Effector memory CD4-positive, alpha-beta T cell (primary cell): ENCODE results near the gene ZIC3.

ENCODE experiments used
- DNase-seq, 3 donors: peaks; one replicate each; pipeline ENCODE4 v3.0.0-alpha.2; 2020
- H3K27ac ChIP-seq: 2 replicates; pipeline ENCODE4 v1.7.0; 2013; ENCODE audit warnings: mild to moderate bottlenecking, low read length, moderate library complexity; ENCODE audit not compliant: insufficient read depth, poor library complexity, severe bottlenecking
- H3K27me3 ChIP-seq: replicated peaks from 2 replicates; pipeline ENCODE4 v1.7.0; 2013; ENCODE audit warnings: mild to moderate bottlenecking, low read length; ENCODE audit not compliant: insufficient read depth, control insufficient read depth, poor library complexity, severe bottlenecking
- H3K36me3 ChIP-seq: 2 replicates; pipeline ENCODE4 v1.7.0; 2013; ENCODE audit warnings: mild to moderate bottlenecking, low read length, moderate library complexity; ENCODE audit not compliant: control insufficient read depth, insufficient read depth
- H3K4me1 ChIP-seq: 2 replicates; pipeline ENCODE4 v1.7.0; 2013; ENCODE audit warnings: low read length, mild to moderate bottlenecking; ENCODE audit not compliant: control insufficient read depth, insufficient read depth, poor library complexity, severe bottlenecking
- H3K4me3 ChIP-seq: 2 replicates; pipeline ENCODE4 v1.7.0; 2013; ENCODE audit warnings: low read length, low read depth, mild to moderate bottlenecking; ENCODE audit not compliant: insufficient read depth, poor library complexity, severe bottlenecking
- H3K9me3 ChIP-seq: 2 replicates; pipeline ENCODE4 v1.7.0; 2013; ENCODE audit warnings: mild to moderate bottlenecking, low read length, moderate library complexity; ENCODE audit not compliant: control insufficient read depth

Gene ZIC3

DNA sequence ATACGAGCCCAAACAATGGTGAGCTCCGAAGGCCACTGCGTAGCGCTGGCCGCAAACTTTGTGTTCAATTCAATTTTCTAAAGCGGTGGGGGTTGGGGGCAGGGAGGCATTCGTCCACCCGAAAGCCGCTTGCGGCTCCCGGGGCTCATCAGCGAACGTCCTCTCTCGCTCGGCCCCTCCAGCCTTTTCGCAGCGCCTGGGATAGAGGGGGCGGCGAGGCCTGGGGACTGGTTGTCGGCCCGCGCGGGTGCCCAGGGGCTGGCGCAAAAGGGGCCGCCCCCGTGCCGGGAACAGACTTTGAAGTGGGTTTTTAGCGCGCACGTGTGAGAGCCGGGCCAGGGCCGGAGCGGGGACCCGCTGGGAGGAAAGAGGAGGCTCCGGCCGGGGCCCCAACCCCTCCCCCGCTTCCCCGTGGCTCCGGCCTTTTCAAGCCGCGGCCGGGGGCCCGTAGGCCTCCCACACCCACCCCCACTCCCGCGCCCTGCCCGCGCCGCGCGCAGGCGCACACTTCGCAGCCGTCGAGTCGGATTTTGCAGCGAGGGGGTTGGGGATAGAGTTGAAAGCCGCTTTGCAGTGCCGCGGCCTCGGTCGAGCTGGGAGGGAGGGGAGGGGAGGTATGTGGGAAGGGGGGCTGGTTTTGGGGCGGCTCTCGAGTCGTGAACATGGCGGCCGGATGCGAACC, 8.3 kb downstream of the ZIC3 start:
- H3K36me3 ChIP-seq: no peaks in the 10 kb centered on the region
- no peaks in the 10 kb centered on the region for H3K9me3 ChIP-seq
- no peak overlapping the region for H3K27ac ChIP-seq
- H3K4me3 ChIP-seq: no peak overlapping the region
- DNase-seq: no peak
- H3K27me3 ChIP-seq: peaks cover 6% of the 10 kb centered on the region
- no peaks in the 10 kb centered on the region for H3K4me1 ChIP-seq

DNA sequence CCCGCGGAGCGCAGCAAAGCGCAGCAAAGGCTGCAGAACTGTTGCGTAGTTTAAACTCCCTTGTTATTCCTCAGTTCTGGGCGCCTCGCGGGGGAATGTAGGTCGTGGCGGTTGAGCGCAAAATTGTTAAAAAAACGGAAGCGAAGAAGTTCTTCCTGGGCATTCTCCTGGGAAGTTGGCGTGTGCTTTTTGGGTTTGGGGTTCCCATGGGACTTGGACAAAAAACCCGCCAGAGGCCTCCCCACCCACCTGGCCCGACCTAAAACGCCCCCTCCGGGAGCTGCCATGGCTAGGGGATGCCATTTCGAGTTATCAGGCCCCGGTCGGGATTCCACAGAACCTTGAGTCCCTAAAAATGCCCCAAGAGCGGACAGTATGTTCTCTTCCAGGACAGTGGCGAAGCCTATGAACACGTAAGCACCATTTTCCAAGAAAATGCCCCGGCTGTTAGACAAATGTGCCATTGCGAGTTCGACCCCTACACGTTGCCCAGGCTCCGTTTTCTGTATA, 8.9 kb downstream of the ZIC3 start:
- Histone ChIP-seq H3K9me3 (no peaks in the 10 kb centered on the region), H3K4me3 (no peak overlapping the region), H3K4me1 (no peaks in the 10 kb centered on the region), H3K27me3 (peaks cover 6% of the 10 kb centered on the region), H3K36me3 (no peaks in the 10 kb centered on the region), H3K27ac (no peak overlapping the region)
- DNase-seq: no peak

- no peak for DNase-seq
- Histone ChIP-seq H3K9me3 (no peaks in the 10 kb centered on the region), H3K27ac (no peak overlapping the region), H3K27me3 (no peaks in the 10 kb centered on the region), H3K36me3 (no peaks in the 10 kb centered on the region), H3K4me3 (no peak overlapping the region), H3K4me1 (no peaks in the 10 kb centered on the region)
Observed at GRCh38 chrX:137575596-137576255, 9.8 kb downstream of the ZIC3 start.

GRCh38 chrX:137587151-137587550, 21.2 kb downstream of the ZIC3 start:
- H3K9me3 ChIP-seq: no peaks in the 10 kb centered on the region

DNA sequence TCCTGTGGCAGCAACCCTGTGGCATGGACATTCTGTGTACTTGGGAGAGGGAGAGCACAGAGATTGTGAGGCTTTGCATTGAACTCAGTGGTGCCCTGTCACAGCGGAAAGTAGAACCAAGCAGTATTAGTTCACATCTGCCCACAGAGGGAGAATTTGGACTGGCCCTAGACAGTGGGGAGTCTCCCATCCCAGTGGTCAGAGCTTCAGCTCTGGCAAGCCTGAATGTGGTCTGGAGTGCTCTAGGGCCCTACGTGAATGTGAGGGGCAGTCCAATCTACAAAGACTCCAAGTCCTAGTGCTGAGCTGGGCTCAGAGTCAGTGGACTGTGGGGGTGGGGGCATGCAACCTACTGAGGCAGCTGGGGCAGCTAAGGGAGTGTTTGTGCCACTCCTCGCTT, 34.8 kb downstream of the ZIC3 start:
- H3K9me3 ChIP-seq: no peaks in the 10 kb centered on the region

More at GRCh38 chrX:137587151-137587550, 21.2 kb downstream of the ZIC3 start:
- no peak overlapping the region for H3K4me3 ChIP-seq
- no peaks in the 10 kb centered on the region for H3K36me3 ChIP-seq
- H3K27ac ChIP-seq: no peak overlapping the region
- H3K27me3 ChIP-seq: no peaks in the 10 kb centered on the region
- DNase-seq: no peak
- no peaks in the 10 kb centered on the region for H3K4me1 ChIP-seq

More for the DNA sequence above, 34.8 kb downstream of the ZIC3 start:
- H3K36me3 ChIP-seq: no peaks in the 10 kb centered on the region
- DNase-seq: no peak
- no peak overlapping the region for H3K27ac ChIP-seq
- no peak overlapping the region for H3K4me3 ChIP-seq
- no peaks in the 10 kb centered on the region for H3K27me3 ChIP-seq
- H3K4me1 ChIP-seq: no peaks in the 10 kb centered on the region
